Vagina (tissue), 2 donors: ENCODE results near the gene UROC1.

ENCODE experiments used
- CTCF ChIP-seq, 3 experiments: fragments of 450-650 bp in 2 of 3; fragments of 200-600 bp in 1 of 3; sonication (generic) in 1 of 3; IDR thresholded peaks; one replicate each; pipeline ENCODE4 v1.5.1; 2017 to 2019; ENCODE audit warnings: antibody characterized with exemption in 3 of 3, mild to moderate bottlenecking in 2 of 3, moderate library complexity in 2 of 3
- POLR2A ChIP-seq, 2 donors: fragments of 450-650 bp; IDR thresholded peaks; one replicate each; pipeline ENCODE4 v1.6.1; 2017; ENCODE audit warnings: antibody characterized with exemption in 2 of 2, mild to moderate bottlenecking in 2 of 2, moderate library complexity in 2 of 2
- POLR2AphosphoS5 ChIP-seq, 2 donors: sonication (generic); formaldehyde crosslinking; IDR thresholded peaks; one replicate each; pipeline ENCODE4 v1.9.0; 2017; ENCODE audit warnings: antibody characterized with exemption in 2 of 2, mild to moderate bottlenecking in 2 of 2, low read depth in 1 of 2; ENCODE audit not compliant: insufficient read depth in 1 of 2

- TF ChIP-seq CTCF (IDR thresholded peaks at IDR 0.05): no peak
- no peak for TF ChIP-seq POLR2A (IDR thresholded peaks at IDR 0.05)
- TF ChIP-seq POLR2AphosphoS5 (IDR thresholded peaks at IDR 0.05; ENCODE audit: insufficient read depth in 1 of 2, low read depth in 1 of 2): no peak
These were observed 660 bp downstream of the UROC1 start for GRCh38 chr3:126516936-126517290.
